Hypothalamus (tissue), 51 donors: Measurements from ENCODE around the gene RIPK1.
"Not testable (repeated sequence)": the region's sequence is repeated elsewhere in the genome, so short reads cannot be mapped to it uniquely, and the experiment has no call there.

ENCODE experiments used
- DNase-seq, 51 donors: peaks; one replicate each; lab custom pipeline; 2025; lab: John Stamatoyannopoulos, UW

Gene RIPK1

DNA sequence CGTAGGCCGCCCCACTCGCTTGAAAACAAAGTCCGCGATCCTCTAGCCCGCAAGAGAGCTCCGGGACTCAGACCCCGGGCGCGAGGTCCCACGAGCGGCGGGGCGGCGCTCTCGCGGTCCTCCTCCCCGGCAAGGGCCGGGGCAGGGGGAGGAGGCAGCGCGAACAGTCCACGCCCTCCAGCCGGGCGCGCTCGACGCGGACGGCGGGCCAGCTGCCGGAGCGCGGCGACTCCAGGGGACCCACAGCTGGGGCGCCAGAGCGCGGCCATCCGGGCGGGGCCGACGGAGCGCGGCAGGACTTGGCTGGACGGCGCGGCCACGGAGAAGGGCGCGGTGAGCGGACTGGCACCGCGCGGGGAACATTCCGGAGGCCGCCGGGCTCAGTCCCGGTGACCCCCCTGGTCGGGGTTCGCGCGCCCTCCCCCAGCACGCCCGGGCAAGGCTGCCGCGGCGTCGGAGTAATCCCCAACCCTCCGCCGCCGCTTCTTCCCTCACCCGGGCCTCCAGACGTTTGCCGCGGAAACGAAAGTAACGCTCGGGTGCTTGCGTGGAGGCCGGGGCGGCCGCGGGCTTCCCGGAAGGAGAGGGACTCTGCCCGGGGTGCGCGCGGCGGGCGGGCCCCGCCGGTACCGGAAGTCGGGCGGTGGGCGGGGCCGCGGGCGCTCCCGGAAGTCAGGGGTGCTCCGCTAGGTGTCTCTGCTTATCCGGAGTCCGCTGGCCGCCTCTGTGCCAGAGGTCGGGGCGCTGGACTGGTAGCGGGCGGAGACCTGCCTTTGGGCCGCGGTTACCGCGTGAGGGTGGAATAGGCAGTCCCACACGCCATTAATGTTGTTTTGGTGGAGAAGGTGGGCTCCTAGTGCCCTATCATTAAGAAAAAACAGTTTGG, at the start of gene RIPK1:
Gene RIPK1, plus strand, starts transcription at position 166 of the 886 bp plus-strand sequence. CDS start 8,330 bp downstream, outside the sequence.
- DNase-seq: peak; percentile 45 to 95 (median 88)

DNA sequence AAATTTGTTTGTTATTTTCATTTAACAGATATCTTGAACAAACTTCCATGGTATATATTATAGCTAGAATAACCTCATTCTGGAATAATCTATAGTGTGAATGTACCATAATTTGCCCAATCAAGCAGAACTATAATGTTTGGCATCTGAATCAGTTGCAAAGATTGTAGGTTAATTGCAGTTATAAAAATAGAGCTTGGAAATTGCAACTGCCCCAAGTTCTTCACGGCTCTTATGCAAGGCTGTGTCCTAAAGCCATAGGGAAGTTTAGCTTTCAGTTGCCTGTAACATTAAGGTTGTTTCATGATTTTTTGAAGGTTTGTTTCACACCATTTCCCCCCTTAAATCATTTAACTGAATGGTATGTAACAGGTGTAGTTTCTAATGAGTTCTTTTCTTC, 49.2 kb upstream of the RIPK1 start:
- DNase-seq: no peak

DNA sequence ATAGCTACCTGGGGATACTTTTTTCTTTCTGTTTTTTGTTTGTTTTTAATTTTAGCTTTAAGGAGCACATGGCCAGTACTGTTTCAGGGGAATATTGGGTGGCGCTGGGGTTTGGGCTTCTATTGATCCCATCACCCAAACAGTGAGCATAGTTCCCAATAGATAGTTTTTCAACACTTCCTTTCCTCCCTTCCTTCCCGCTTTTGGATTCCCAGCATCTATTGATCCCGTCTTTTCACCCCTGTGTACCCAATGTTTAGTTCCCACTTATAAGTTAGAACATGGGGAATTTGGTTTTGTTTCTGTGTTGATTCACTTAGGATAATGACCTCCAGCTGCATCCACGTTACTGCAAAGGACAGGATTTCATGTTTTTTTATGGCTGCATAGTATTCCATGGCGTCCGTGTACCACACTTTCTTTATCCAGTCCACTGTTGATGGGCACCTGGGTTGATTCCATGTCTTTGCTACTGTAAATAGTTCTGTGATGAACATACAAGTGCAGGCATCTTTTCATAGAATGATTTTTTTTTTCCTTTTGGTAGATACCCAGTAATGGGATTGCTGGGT, 48.5 kb upstream of the RIPK1 start:
- no peak for DNase-seq

DNA sequence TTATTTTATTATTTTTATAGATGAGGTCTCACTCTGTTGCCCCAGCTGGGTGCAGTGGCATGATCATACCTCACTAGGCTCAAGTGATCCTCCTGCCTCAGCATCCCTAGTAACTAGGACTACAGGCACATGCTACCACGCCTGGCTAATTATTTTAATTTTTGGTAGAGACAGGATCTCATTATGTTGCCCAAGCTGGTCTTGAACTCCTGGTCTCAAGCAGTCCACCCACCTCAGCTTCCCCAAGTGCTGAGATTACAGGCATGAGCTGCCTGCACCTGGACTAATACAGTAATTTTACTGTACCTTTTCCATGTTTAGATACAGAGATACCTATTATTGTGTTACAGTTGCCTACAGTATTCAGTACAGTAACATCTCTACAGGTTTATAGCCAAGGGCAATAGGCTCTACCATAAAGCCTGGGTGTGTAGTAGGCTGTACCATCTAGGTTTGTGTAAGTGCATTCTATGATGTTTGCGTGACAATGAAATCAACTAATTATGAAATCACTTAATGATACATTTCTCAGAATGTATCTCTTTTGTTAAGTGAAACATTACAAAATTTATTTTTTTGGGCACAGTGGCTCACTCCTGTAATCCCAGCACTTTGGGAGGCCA, 47.2 kb upstream of the RIPK1 start:
- DNase-seq: not testable (repeated sequence)

DNA sequence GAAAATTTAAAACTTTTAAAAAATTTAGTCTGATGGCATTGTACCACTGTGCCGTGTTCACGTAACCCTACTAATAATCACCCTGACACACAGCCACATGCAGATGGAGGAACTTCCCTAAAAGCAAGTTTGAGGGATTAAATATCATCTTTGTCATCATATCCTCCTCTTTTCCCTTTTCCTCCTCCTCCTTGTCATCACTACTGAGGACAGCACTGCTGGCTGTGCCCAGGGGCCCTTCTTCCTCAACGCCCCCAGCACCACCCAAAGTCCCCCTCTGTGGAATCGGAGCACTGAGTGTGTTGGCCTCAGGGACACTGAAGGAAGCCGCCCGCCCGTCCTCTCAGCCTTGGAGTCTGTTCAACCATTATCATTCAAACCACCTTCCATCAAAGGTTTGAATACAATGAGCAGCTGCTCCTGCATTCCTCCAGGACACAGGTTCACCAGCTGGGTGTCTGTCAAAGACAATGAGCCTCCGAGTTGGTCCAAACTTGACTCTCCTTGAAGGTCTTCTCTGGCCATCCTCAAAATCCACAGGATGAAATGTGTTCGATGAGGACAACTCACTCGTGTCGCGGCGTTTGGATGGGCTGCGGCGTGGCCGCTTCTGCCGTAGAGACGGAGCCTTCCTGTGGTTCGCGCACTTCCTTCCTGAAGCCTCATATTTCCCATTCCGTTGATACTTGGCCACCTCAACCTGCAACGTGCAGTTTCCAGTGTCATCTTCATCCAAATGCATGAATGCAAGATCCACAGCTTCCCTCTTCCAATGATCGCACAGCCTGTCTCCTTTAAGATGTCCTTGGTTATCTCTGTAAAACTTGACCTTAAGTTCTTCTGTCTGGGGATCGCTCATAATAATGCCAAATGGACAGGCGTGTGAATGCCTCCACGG, 45.3 kb upstream of the RIPK1 start:
- no peak for DNase-seq

DNA sequence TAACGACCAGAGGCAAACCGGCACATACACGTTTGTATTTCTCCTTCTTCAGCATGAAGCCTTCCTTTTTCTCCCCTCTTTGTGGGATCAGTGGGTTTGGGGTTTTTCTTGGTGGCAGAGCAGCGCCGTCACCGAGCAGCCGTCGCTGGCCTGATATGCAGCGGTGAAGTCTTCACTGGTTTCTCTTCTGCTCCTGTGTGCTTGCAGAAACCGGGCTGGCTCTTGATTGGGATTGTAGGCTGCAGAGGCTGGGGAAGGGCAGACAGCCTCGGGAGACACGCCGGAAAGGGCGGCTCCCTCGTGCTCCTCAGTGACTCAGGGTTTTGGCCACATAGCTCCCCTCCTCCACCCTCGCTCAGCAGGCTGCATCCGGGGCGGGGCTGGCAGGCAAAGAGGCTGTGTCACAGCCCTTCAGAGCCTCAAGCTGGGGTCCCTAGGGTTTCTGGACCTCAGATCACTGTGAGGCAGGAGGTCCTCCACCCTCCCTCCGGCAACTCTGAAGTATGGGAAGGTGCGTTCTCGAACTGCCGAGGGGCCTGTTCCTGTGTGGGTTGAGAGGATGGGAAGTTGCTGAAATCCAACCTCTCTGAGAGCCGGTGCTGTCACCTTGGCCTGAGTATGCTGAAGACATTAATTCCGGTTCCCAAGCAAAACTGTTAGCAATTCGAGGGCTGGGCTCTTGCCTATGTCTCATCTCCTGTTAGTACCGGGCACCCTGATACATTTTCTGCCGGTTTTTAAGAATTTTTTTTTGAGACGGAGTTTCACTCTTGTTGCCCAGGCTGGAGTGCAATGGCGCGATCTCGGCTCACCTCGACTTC, 44.4 kb upstream of the RIPK1 start:
- DNase-seq: peak in 32 of 51 donors; percentile 8 to 57 (median 30)

DNA sequence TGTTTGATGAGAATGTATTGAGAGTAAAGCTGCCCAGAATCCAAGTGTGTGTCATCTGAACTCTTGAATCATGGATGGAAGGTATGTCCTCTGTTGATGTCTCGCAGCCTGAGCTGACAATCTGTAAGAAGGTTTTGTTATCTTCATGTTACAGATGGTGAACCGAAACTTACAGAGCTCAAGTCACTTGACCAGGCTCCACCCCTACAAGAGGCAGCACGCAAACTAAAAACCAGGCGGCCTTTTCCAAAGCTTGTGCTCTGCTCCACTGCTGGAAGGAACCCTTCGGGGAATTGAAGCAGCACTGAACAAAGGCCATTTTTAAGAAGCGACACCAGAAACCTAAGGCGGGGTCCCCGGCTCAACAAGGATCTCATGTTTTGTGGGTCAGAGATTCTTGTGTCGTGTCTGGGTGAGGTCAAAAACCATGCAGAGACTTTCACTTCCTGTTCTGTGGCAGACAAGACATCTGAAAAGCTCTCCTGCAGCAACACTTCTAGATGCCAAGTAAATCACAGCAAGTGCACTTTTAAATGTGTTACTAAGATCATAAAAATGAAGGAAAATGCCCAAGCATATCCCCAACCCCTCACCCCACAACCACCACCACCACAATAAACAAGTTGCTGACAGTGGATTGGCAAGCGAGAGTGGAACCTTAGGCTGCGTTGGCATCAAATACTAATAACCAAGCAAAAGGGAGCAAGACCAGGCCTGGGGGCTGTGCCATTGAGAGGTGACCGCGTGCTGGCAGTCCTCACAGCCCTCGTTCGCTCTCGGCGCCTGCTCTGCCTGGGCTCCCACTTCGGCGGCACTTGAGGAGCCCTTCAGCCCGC, 41.3 kb upstream of the RIPK1 start:
- DNase-seq: peak in 4 of 51 donors; percentile 6 to 14 (median 7)

DNA sequence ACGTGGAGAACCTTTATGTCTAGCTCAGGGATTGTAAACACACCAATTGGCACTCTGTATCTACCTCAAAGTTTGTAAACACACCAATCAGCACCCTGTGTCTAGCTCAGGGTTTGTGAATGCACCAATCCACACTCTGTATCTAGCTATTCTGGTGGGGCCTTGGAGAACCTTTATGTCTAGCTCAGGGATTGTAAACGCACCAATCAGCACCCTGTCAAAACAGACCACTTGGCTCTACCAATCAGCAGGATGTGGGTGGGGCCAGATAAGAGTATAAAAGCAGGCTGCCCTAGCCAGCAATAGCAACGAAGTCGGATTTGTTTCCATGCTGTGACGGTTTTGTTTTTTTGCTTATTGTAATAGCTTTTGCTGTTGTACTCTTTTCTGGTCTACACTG, 40.1 kb upstream of the RIPK1 start:
- not testable (repeated sequence) for DNase-seq

DNA sequence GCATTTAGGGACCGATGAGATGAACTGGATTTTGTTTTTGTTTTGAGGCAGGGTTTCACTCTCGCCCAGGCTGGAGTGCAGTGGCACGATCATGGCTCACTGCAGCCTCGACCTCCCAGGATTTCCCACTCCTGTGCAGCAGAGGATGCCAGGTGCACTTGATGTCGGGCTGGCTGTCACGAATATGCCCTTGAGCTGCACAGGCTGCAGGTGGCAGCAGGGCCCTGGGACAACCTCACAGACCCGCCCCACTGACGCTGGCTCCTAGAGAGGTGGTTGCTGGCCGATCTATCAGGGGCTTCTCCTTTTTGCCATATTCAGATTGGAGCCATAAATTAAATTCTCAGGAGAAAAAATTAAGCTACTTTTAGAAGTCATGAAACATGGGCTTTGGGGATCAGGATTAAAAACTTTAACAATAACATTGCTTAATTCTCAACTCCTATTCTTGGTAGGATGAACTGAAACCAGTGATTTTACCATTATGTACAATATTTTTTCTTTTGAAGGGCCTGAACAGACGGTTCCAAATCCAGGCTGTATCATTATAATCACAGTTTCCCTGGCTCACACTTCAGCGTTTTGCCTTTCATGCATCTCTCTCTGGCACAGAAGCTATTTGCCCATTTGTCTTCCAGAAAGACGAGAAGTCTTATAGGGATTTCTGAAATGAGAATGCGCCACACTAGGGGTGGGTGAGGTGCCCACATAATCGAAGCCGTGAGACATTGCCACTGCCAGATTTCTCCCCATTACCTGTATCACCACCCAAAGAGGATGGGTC, 36.2 kb upstream of the RIPK1 start:
- DNase-seq: no peak

DNA sequence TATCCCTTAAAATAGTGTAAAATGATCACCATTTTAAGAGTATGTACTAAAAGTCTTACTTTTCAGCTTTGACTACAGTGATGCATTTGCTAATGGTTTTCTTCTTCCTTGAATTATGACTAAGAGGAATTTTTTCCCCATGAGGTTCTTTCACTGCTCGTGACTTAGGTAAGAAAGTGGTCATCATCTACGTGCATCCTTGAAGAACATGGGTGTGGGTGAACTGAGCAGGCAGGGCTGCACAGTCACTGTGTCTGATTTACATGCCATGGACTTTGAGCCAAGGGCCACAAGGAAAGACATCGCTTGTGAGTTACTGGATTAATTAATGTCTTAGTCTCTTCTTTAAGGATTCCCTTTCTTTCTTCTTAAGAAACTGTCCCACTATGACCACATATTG, 35.3 kb upstream of the RIPK1 start:
- no peak for DNase-seq

DNA sequence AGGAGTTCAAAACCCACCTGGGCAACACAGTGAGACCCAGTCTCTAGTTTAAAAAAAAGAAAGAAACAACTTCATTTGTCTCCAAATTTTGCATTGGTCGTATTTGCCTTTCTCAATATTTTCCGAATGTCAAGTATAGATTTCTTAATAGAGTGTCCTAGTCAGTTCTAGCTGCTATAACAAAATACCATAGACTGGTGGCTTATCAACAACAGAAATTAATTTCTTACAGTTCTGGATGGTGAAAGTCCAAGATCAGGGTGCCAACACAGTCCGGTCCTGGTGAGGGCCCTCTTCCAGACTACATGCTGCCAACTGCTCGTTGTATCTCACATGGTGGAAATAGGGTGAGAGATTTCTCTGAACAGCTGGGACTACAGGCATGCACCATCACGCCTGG, 34.6 kb upstream of the RIPK1 start:
- DNase-seq: no peak

DNA sequence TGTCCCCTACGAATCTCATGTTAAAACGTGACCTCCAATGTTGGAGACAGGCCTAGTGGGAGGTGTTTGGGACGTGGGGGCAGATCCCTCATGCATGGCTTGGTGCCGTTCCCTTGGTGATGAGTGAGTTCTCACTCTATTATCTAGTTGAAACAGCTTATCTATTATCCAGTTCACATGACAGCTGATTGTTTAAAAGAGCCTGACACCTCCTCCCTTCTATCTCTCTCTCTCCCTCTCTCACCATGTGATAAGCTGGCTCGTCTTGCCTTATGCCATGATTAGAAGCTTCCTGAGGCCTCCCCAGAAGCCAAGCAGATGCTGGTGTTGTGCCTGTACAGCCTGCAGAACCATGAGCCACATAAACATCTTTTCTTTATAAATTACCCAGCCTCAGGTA, 32.9 kb upstream of the RIPK1 start:
- no peak for DNase-seq

DNA sequence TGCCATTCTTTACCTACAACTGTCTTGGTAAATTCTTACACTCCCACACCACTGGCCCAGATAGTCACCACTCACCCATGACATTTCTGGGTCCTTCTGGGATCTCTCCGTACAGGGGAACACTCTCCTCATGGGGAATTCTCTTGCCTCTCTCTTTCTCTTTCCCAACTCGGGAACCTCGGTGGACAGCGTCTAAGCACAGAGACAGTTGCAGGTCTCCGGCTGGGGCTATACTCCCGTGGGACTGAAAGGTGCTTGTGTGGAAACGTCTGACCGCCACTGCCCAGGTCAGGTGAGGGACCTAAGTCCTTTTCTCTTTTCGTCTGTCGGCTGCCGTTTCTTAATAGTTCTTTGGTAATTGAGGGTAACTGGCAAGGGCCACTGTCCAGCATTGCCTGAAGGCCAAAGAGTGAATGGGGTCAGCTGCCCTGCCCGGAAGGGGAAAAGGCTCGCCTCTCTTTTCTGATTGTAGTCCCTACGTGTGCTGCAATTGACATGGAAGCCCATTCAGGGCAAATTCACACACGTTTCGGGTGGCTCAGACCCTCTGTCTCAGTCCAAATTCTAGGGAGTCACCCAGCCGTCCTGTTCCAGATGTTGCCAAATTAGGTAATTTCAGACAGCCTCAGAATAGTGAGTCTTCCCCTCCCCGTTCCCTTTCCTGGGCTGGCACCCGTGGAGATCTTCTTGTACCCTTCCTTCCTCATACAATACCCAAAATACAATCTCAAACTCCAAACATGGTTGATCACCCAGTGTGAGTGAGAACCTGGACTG, 31.2 kb upstream of the RIPK1 start:
- no peak for DNase-seq

DNA sequence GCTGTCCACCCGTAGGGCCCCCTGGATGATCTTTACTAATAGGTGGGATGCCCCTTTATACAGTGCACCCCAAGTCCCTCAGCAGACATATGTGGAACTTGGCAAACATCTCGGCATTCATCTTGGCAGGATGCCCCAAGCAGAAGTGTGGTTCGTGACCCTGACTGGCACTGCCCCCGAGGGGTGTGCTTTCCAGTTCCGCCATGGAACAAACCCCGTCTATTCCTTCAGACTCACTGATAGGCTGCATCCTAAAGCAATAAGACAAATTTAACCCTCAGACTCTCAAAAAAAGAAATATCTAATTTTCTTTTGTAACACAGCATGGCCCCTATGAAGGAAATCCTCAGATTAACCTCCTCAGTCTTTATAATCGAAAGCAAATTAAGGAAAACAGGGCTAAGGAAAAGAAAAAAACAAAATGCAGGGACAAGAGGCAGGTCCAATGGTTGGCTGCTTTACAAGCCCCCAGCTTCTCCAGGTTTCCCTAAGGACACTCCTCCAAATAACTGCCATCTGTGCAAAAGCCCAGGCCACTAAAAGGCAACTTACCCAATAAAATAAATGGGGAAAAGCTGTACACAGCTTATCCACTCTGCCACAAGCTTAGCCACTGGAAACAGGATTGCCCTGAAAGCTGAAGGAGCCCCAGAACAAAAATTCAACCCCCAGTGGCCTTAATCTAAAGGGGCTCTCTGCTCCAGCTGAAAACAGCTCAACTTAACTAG, 30.5 kb upstream of the RIPK1 start:
- DNase-seq: peak in 2 of 51 donors; percentile 19 to 21

DNA sequence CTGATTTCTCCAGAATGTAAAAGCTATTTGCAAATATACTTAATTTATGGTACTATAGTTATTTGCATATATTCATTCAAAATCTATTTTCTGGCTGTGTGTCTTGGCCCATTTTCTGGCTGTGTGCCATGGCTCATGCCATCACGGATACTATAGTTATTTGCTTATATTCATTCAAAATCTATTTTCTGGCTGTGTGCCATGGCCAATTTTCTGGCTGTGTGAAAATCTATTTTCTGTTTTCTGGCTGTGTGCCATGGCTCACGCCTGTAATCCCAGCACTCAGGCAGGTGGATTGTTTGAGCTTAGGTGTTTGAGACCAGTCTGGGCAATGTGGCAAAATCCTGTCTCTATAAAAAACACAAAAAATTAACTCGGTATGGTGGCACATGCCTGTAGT, 28.9 kb upstream of the RIPK1 start:
- no peak for DNase-seq

DNA sequence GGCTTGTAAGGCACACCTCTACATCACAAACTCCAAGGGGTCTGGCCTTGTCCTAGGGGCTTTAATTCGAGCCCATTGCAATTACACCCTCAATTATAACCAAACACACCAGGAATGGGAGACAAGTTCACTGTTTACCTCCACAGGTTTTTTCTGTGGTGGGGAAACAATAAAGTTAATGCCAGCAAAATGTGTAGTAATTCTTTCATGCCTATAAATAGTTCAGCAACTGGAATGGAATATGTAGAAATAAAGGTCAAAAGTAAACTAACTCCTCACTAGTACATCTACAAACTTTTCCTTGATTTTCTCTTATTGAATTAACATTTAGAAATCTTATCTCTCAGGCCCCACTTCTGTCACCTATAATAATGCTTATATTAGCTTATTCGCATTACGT, 27.1 kb upstream of the RIPK1 start:
- DNase-seq: no peak

DNA sequence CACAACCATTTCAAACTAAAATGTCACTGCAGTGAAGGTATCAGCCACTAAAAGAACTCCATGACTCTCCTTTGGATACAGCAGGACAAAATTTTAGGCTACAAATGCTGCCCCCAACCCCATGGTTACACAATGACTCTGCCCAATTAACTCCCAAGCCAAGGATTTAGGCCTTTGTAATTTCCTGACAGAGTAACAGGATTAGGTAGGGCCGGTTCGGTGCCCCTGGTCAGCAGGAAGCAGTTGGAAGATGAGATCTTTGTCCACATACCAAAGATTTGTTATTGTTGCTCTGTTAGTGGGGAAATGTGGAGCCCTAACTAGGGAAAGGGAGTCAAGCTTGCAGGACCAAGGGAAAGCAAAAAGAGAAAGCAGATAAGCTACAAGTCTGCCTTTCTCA, 26.7 kb upstream of the RIPK1 start:
- no peak for DNase-seq
